SK-N-SH (cell line): ENCODE measurements around the gene ZNF639. TPM values are rescaled to one million over a fixed set of nuclear protein-coding genes. Genes with fewer than 3 reads are reported as not detected.

Experiments
- CTCF ChIA-PET: fragments of 300-600, 350-600 bp; formaldehyde crosslinking; extraction: SDS; loops from one replicate; lab custom pipeline; 2021; lab: Yijun Ruan, JAX
- POLR2A ChIA-PET: fragments of 350-600 bp; sonication (Branson Sonifier 250); formaldehyde crosslinking; extraction: SDS; loops from one replicate; lab custom pipeline; 2020; ENCODE audit warnings: antibody characterized with exemption, inconsistent platforms; lab: Yijun Ruan, JAX
- DNase-seq: peaks from one replicate; pipeline ENCODE4 v3.0.0; 2012
- H2AFZ ChIP-seq: fragments of 200-600 bp; sonication (generic); 2 replicates; pipeline ENCODE4 v1.8.1; 2016; ENCODE audit warnings: antibody characterized with exemption, mild to moderate bottlenecking, low read depth
- H3F3A ChIP-seq: fragments of 200-600 bp; sonication (generic); replicated peaks from 2 replicates; pipeline ENCODE3; 2016; ENCODE audit warnings: antibody characterized with exemption, mild to moderate bottlenecking; ENCODE audit not compliant: insufficient read depth
- H3K27ac ChIP-seq, 2 experiments: fragments of 200-500 bp in 1 of 2; fragments of 200-600 bp in 1 of 2; sonication (Bioruptor generic) in 1 of 2; sonication (generic), shearing (Covaris generic) in 1 of 2; 2 replicates each; pipeline versions ENCODE4 v1.5.1 to v1.6.1; 2014 to 2016; ENCODE audit warnings: low read depth in 2 of 2, inconsistent platforms in 1 of 2, low read length in 1 of 2, mild to moderate bottlenecking in 1 of 2, mixed read lengths in 1 of 2
- H3K27me3 ChIP-seq: fragments of 200-600 bp; sonication (generic), shearing (Covaris generic); 2 replicates; pipeline ENCODE4 v1.6.1; 2016; ENCODE audit warnings: mixed run types; ENCODE audit not compliant: insufficient read depth
- H3K36me3 ChIP-seq, 2 experiments: fragments of 200-500 bp in 1 of 2; fragments of 200-600 bp in 1 of 2; sonication (Bioruptor generic) in 1 of 2; sonication (generic) in 1 of 2; replicated peaks in 1 of 2; 2 replicates each; pipeline versions ENCODE3 to v1.5.1; 2014 to 2016; ENCODE audit warnings: low read length in 1 of 2, mild to moderate bottlenecking in 1 of 2; ENCODE audit not compliant: insufficient read depth in 2 of 2, control insufficient read depth in 1 of 2
- H3K4me1 ChIP-seq, 2 experiments: fragments of 200-500 bp in 1 of 2; fragments of 200-600 bp in 1 of 2; sonication (Bioruptor generic) in 1 of 2; sonication (generic), shearing (Covaris generic) in 1 of 2; 2 replicates each; pipeline versions ENCODE4 v1.5.1 to v1.6.1; 2014 to 2016; ENCODE audit warnings: low read depth in 1 of 2, low read length in 1 of 2, mixed run types in 1 of 2; ENCODE audit not compliant: insufficient read depth in 2 of 2, control insufficient read depth in 1 of 2
- H3K4me2 ChIP-seq: fragments of 200-600 bp; sonication (generic), shearing (Covaris generic); 2 replicates; pipeline ENCODE4 v1.6.1; 2017; ENCODE audit warnings: mixed run types
- H3K4me3 ChIP-seq, 2 experiments: fragments of 200-500 bp in 1 of 2; fragments of 200-600 bp in 1 of 2; sonication (Bioruptor generic) in 1 of 2; sonication (generic), shearing (Covaris generic) in 1 of 2; 2 replicates each; pipeline versions ENCODE4 v1.5.1 to v1.8.1; 2014 to 2016; ENCODE audit warnings: low read depth in 2 of 2, inconsistent platforms in 1 of 2, low read length in 1 of 2, mild to moderate bottlenecking in 1 of 2, mixed read lengths in 1 of 2, moderate library complexity in 1 of 2
- H3K79me2 ChIP-seq: fragments of 200-600 bp; sonication (generic); 2 replicates; pipeline ENCODE4 v1.8.1; 2017; ENCODE audit warnings: mild to moderate bottlenecking; ENCODE audit not compliant: insufficient read depth
- H3K9ac ChIP-seq: fragments of 200-600 bp; sonication (generic); 2 replicates; pipeline ENCODE4 v1.6.1; 2017; ENCODE audit warnings: mixed run types
- H3K9me2 ChIP-seq: fragments of 200-600 bp; sonication (generic); 2 replicates; pipeline ENCODE4 v1.6.1; 2017; ENCODE audit warnings: mixed run types
- H3K9me3 ChIP-seq: fragments of 200-600 bp; sonication (generic); 2 replicates; pipeline ENCODE4 v1.6.1; 2017; ENCODE audit warnings: mixed run types, mild to moderate bottlenecking, moderate library complexity
- H4K20me1 ChIP-seq: fragments of 200-600 bp; sonication (generic); 2 replicates; pipeline ENCODE4 v1.6.1; 2017; ENCODE audit warnings: mild to moderate bottlenecking, mixed run types; ENCODE audit not compliant: insufficient read depth
- CHD2 ChIP-seq: fragments of 150-350 bp; IDR thresholded peaks from 2 replicates; pipeline ENCODE4 v1.6.1; 2018; ENCODE audit warnings: low read length; ENCODE audit not compliant: partially characterized antibody
- CTCF ChIP-seq: fragments of 200-600 bp; sonication (generic); IDR thresholded peaks from 2 replicates; pipeline ENCODE4 v1.6.1; 2017; ENCODE audit warnings: antibody characterized with exemption, mild to moderate bottlenecking, moderate library complexity
- ELF1 ChIP-seq: IDR thresholded peaks from 2 replicates; pipeline ENCODE4 v1.4.0; 2012
- EP300 ChIP-seq, 2 experiments: IDR thresholded peaks; 2 replicates each; pipeline versions ENCODE4 v1.4.0 to v1.6.1; 2012; ENCODE audit warnings: borderline replicate concordance in 1 of 2, low read depth in 1 of 2, low read length in 1 of 2
- GABPA ChIP-seq: IDR thresholded peaks from 2 replicates; pipeline ENCODE4 v1.4.0; 2012; ENCODE audit warnings: low read depth, mild to moderate bottlenecking
- GATA2 ChIP-seq: sonication (generic); formaldehyde crosslinking; IDR thresholded peaks from 2 replicates; pipeline ENCODE4 v1.5.0; 2020; ENCODE audit warnings: mild to moderate bottlenecking, missing genetic modification reagents
- JUND ChIP-seq: IDR thresholded peaks from 2 replicates; pipeline ENCODE4 v1.4.0; 2012
- MAX ChIP-seq: IDR thresholded peaks from 2 replicates; pipeline ENCODE4 v1.4.0; 2012; ENCODE audit warnings: low read depth
- MEF2A ChIP-seq: IDR thresholded peaks from 2 replicates; pipeline ENCODE4 v1.4.0; 2012; ENCODE audit warnings: low read depth, borderline replicate concordance
- MXI1 ChIP-seq: IDR thresholded peaks from 2 replicates; pipeline ENCODE4 v1.6.1; 2012; ENCODE audit warnings: mild to moderate bottlenecking, low read depth, low read length, improper control_type of control experiment
- NFIC ChIP-seq: IDR thresholded peaks from 2 replicates; pipeline ENCODE4 v1.4.0; 2012; ENCODE audit warnings: borderline replicate concordance
- NRF1 ChIP-seq: IDR thresholded peaks from 2 replicates; pipeline ENCODE4 v1.6.1; 2012; ENCODE audit warnings: low read depth, mild to moderate bottlenecking, low read length
- RAD21 ChIP-seq: IDR thresholded peaks from 2 replicates; pipeline ENCODE4 v1.6.1; 2012; ENCODE audit warnings: mild to moderate bottlenecking, low read length
- RCOR1 ChIP-seq: fragments of 150-350 bp; IDR thresholded peaks from 2 replicates; pipeline ENCODE4 v1.6.1; 2017; ENCODE audit warnings: antibody characterized with exemption, low read length
- REST ChIP-seq: IDR thresholded peaks from 2 replicates; pipeline ENCODE4 v1.6.1; 2012; ENCODE audit warnings: mild to moderate bottlenecking, low read depth, low read length, moderate library complexity
- RXRA ChIP-seq: IDR thresholded peaks from 2 replicates; pipeline ENCODE4 v1.4.0; 2012; ENCODE audit warnings: low read depth, mild to moderate bottlenecking, borderline replicate concordance
- USF1 ChIP-seq: IDR thresholded peaks from 2 replicates; pipeline ENCODE4 v1.4.0; 2012; ENCODE audit warnings: low read depth, borderline replicate concordance
- USF2 ChIP-seq: fragments of 150-350 bp; IDR thresholded peaks from 2 replicates; pipeline ENCODE4 v1.6.1; 2017; ENCODE audit warnings: antibody characterized with exemption, low read length, low read depth, borderline replicate concordance
- WGBS: methylation state at CpG from one replicate; pipeline ENCODE4 v1.1.6; 2017; ENCODE audit warnings: low lambda C conversion rate; 5-methylcytosine and 5-hydroxymethylcytosine counted together
- polyA plus RNA-seq, 3 experiments: library from polyadenylated mRNA; depleted of rRNA; stranded (reverse); fragments of >200 nt; gene quantifications; 2 replicates each; pipeline ENCODE4 v1.2.3, GENCODE V29; 2012

The ZNF639 gene
- polyA plus RNA-seq, 1 of the 3 experiments (the other 2 are of a cell fraction) = 9.6 TPM

GRCh38 chr3:179369621-179370020 lies 46.8 kb downstream of the ZNF639 start (continued):
- no peak for TF ChIP-seq CTCF
- TF ChIP-seq RCOR1 = no peak
- TF ChIP-seq JUND = no peak
- TF ChIP-seq RXRA = no peak
- no peak for TF ChIP-seq MAX
- no peak for TF ChIP-seq CHD2
- TF ChIP-seq NRF1 = no peak
- TF ChIP-seq ELF1 = no peak
- no peak for TF ChIP-seq RAD21

DNA sequence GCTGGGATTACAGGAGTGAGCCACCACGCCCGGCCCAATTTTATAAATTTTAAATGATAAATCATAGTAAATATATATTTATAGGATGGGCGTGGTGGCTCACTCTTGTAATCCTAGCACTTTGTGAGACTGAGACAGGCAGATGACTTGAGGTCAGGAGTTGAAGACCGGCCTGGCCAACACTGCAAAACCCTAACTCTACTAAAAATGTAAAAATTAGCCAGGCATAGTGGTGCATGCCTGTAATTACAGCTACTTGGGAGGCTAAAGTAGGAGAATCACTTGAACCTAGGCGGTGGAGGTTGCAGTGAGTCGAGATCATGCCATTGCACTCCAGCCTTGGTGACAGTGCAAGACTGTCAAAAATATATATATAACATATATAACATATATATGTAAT lies 51.1 kb downstream of the ZNF639 start:
- no peak overlapping the region for H3K27ac ChIP-seq
- H3K4me1 ChIP-seq = no peaks in the 10 kb centered on the region

DNA sequence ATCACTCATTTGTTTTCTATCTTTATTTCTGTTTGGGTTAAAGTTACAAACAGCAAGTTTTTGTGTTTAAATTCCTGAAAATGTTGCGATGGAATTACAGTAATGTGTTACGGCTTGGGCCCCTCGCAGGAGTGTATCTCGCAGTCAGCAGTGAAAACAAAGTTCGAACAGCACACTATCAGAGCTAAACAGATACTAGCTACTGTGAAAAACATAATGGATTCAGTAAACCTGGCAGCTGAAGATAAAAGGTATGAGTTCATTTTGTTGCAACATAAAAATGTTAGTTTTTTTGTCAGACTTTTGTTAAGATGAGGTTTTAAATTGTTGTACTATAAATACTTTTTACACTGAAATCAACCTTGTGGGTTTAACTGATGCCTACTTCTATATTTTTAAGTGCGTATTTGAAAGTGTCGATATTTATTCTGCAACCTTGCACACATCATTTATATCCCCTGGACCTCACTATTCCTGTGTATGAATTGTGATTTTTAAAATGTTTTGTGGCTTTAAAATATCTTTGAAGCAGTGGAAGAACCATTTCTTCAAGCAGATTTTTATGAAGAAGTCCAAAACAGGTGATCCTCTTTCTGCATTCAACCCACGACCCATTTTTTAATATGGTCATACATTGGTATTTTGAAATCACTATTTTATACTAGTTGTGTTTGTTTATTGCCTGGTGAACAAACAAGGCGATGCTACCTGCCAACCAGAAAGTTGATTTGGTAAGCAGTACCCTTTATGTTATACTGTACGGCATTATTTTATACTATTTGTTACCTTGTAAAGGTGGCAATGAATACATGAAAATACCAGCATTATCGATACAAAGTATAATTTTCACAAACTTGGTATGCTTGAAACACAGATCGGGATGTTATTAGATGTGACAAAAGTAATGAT lies 52.5 kb downstream of the ZNF639 start:
- peaks cover 77% of the 10 kb centered on the region in 2 experiments for H3K36me3 ChIP-seq
- POLR2A ChIA-PET = no interaction called here
- H3K4me2 ChIP-seq = no peak overlapping the region
- H3K9me2 ChIP-seq = no peaks in the 10 kb centered on the region
- CTCF ChIA-PET = interaction anchor here (0.9 kb wide), 1 partner anchor 360 kb away, joined by 3 read pairs; no protein-coding TSS in a partner anchor
- no peak overlapping the region for H3K27ac ChIP-seq
- DNase-seq = no peak
- H3K79me2 ChIP-seq = no peaks in the 10 kb centered on the region
- no peaks in the 10 kb centered on the region for H3K4me1 ChIP-seq
- no peaks in the 10 kb centered on the region for H4K20me1 ChIP-seq
- no peak overlapping the region for H2AFZ ChIP-seq
- H3K9me3 ChIP-seq = no peaks in the 10 kb centered on the region
- no peak overlapping the region for H3K4me3 ChIP-seq
- WGBS = 90% methylated on average over 12 of the region's 12 CpGs
- no peaks in the 10 kb centered on the region for H3K27me3 ChIP-seq
- H3F3A ChIP-seq = peaks cover 4% of the 10 kb centered on the region
- H3K9ac ChIP-seq = no peak overlapping the region
- TF ChIP-seq NFIC (no peak), NRF1 (no peak), GABPA (no peak), USF2 (no peak), USF1 (no peak), REST (no peak), MXI1 (no peak), RCOR1 (no peak), GATA2 (CRISPR knock-in tag) (no peak), MEF2A (no peak), JUND (no peak)

More for the DNA sequence above, 51.1 kb downstream of the ZNF639 start:
- Histone ChIP-seq H3K9me2 (no peaks in the 10 kb centered on the region), H3K79me2 (no peaks in the 10 kb centered on the region), H4K20me1 (no peaks in the 10 kb centered on the region), H3K27me3 (no peaks in the 10 kb centered on the region), H3F3A (peaks cover 4% of the 10 kb centered on the region), H2AFZ (no peak overlapping the region), H3K36me3 (peaks cover 73 to 74% of the 10 kb centered on the region in 2 experiments)
- CTCF ChIA-PET = no interaction called here
- POLR2A ChIA-PET = no interaction called here
- no peak for TF ChIP-seq EP300 (IDR thresholded peaks at IDR 0.05; ENCODE audit: borderline replicate concordance in 1 of 2, low read depth in 1 of 2, low read length in 1 of 2)
- TF ChIP-seq, all 33 proteins: peak for 0
- no peak for DNase-seq
- Histone ChIP-seq H3K9me3 (no peaks in the 10 kb centered on the region; the same call in 1 of the 2 replicates), H3K9ac (no peak overlapping the region), H3K4me3 (no peak overlapping the region), H3K4me2 (no peak overlapping the region)
- WGBS = 97% methylated on average over 6 of the region's 6 CpGs
